GM12872 (cell line): ENCODE data around the gene GMPR2.

Source experiments
- CTCF ChIP-seq: IDR thresholded peaks from 3 replicates; pipeline ENCODE4 v1.5.1; 2011; ENCODE audit warnings: low read depth, mild to moderate bottlenecking, low read length, moderate library complexity; ENCODE audit not compliant: insufficient read depth

The GMPR2 gene

GRCh38 chr14:24280797-24281460 lies 48.2 kb downstream of the GMPR2 start:
- TF ChIP-seq CTCF = no peak

- no peak for TF ChIP-seq CTCF
Measured at GRCh38 chr14:24281636-24282035, 48.9 kb downstream of the GMPR2 start.

GRCh38 chr14:24282736-24283135 lies 50.0 kb downstream of the GMPR2 start:
- TF ChIP-seq CTCF = no peak

GRCh38 chr14:24283796-24284460 lies 51.2 kb downstream of the GMPR2 start:
- no peak for TF ChIP-seq CTCF

GRCh38 chr14:24284501-24285035 lies 51.8 kb downstream of the GMPR2 start:
- no peak for TF ChIP-seq CTCF

- no peak for TF ChIP-seq CTCF
Measured at GRCh38 chr14:24285351-24285750, 52.6 kb downstream of the GMPR2 start.

GRCh38 chr14:24286996-24287395 lies 54.3 kb downstream of the GMPR2 start:
- no peak for TF ChIP-seq CTCF
